Fibroblast of skin of right biceps (primary cell): ENCODE results near the gene CLDN4.
"Not testable (repeated sequence)": the region's sequence is repeated elsewhere in the genome, so short reads cannot be mapped to it uniquely, and the experiment has no call there.

Source experiments
- DNase-seq: peaks from one replicate; pipeline ENCODE4 v3.0.0-alpha.2; 2013

The CLDN4 gene

DNA sequence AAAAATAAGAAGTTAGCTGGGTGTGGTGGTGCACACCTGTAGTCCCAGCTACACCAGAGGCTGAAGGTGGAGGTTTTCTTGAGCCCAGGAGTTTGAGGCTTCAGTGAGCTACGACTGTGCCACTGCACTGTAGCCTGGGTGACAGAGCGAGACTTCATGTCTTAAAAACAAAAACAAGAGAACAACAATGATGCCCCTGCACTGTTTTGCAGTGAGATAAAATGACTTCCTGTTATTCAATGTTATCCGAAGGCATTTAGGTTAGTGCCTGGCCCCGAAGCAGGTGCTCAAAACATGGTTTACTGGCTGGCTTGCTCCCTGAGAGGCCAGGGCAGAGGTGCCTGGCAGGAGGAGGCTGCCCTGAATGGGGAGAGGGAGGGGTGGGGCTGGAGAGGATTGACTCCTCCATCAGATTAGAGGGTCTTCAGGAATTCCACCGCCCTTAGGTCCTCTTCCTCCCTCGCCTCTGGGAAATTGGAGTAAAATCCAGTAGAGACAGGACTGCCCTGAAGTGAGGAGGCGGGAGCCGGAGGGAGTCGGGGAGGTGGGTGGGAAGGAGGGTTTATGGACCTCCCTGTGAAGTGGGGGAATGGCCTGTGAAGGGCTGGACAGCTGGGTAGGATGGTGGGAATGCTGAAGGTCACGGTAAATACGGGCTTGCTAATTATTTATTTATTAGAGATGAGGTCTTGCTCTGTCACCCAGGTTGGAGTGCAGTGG is 6.8 kb upstream of the CLDN4 start:
- no peak for DNase-seq

DNA sequence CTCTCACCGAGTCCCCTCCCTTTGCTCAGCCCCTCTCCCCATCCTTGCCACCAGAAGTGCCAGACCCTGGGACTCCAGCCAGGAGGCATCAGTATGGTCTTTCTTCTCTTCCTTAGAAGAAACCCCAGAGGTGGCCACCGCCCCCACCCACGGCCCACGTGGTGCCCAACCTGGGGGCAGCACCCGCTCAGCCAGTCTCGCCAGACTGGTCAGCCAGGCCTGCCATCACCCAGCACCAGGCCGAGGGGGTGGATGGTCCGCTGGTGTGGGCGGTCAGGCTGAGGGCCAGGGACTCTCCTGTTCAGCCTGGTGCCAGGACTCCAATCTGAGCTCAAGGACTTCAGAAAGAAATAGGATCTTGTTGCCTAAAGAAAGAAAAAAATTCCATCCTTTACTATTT is 5.8 kb upstream of the CLDN4 start:
- DNase-seq, result no peak

DNA sequence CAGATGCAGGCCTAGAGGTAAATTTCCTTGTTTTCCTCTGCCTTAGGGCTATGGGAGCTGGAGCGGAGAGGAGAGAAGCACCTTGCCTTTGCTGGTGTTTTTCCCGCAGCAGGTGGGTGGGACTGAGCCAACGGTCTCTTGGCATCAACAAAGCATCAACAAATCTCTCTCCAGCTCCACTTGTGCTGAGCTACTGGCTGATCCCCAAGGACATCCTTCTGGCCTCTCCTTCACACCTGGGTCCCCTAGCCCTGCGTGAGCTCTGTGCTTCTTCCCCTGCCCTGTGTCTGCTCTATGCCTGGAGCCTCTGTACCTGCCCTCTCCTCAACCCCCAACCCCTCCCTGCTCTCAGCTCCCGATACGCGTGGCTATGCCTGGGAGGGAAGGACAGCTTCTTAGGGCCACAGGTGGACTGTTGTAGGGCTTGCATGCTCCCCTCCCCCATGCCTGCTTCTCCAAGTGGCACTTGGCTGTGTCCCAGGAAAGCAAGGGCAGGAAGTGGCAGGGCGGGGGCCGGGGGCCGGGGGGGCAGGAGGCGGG is 3.2 kb upstream of the CLDN4 start:
- no peak for DNase-seq

GRCh38 chr7:73828107-73828803 is 2.5 kb upstream of the CLDN4 start:
- peak; percentile 53 for DNase-seq

- no peak for DNase-seq
These were observed 1.8 kb upstream of the CLDN4 start for GRCh38 chr7:73828972-73829371.

DNA sequence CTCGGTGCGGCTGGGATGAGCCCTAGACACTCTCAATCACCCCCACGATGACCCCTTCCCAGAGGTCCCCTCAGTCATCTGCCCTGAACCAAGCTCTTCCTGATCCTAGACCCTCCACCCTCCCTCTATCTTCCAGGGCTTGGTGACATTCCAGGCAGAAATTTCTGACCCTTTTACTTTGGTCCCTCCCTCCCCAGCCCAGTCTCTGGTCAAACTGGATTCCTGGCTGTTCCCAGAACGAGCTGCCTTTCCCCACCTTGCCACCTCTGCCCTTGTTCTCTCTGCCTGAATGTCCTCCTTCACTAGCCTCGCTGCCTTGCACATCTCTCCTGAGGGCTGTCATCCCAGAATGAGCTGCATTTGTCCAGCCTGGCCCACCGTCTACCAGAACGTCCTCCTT is 1.3 kb upstream of the CLDN4 start:
- no peak for DNase-seq

DNA sequence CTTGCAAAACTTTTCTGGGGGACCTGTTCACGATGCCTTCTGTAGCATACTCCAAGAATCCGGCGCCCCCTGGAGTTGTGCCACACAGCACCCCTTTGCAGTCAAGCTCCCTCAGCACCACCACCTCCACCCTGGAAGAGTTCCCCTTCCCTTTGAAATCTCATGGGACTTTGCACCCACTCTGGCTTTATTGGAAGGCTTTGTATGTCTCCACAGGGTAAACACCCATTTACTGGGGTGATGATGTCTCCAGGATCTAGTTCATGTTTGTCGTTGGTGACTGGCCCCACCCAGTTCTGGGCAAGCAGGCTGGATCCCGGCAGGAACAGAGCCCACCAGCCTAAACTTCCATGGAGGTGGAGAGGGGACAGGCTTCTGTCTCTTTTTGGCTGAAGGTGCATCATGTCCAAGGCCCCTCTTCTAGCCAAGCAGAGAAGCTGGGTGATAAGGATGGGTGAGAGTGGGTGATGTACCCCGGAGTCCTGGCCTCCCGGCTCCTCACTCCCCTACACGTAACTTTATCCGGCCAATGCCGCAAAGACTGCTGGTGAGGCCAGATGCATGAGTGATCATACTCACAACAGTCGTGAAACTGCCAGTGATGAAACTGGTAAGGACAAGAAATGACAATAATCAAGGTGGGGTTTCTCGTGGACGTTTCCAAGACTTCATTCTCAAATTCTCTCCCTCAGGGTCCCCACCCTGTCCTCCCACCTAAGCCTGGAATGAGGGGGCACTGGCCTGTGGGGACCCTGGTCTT is 695 bp upstream of the CLDN4 start:
- no peak for DNase-seq

- DNase-seq, result no peak
These were observed 713 bp downstream of the CLDN4 start for GRCh38 chr7:73831584-73831833.

- no peak for DNase-seq
These were observed 1.2 kb downstream of the CLDN4 start for GRCh38 chr7:73831834-73832651.

DNA sequence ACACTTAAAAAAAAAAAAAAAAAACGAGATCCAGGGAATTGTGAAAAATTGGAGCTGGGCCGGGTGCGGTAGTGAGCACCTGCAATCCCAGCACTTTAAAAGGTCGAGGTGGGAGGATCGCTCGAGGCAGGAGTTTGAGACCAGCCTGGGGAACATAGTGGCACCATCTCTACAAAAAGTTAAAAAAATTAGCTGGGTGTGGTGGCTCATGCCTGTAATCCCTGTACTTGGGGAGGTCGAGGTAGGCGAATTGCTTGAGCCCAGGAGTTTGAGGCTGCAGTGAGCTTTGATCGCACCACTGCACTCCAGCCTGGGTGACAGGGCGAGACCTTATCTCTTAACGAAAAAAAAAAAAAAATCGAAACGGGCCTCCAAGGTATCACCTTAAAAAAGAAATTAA is 2.0 kb downstream of the CLDN4 start:
- no peak for DNase-seq

DNA sequence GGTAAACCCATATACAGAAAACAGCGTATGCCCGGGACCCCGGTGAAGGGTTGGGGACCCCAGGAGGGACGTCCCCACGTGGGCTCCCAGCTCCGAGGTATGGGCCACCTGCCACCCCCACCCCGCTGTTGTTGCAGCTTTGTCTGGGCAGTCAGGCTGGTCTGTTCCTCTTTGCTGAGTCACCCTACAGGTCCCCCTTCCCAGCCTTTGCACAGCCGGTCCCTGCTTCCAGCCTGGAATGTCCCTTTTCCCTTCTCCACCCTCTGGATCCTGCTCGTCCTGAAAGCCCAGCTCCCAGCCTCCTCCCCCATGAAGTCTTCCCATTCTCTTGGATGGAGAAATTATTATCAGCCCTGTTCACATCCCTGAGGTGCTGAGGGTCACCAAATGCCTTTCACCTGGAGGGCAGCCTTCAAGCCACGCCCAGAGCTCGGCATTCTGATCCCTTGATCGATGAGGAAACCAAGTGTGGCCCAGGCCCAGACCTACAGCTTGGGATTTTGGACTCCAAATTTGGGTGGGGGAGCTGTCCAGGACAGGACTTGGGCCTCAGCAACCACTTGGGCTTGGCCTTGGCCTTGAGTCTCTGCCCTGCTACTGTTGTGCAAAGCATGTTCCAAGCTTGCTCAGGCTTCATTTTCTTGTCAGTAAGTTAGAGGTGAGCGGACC is 2.6 kb downstream of the CLDN4 start:
- no peak for DNase-seq

DNA sequence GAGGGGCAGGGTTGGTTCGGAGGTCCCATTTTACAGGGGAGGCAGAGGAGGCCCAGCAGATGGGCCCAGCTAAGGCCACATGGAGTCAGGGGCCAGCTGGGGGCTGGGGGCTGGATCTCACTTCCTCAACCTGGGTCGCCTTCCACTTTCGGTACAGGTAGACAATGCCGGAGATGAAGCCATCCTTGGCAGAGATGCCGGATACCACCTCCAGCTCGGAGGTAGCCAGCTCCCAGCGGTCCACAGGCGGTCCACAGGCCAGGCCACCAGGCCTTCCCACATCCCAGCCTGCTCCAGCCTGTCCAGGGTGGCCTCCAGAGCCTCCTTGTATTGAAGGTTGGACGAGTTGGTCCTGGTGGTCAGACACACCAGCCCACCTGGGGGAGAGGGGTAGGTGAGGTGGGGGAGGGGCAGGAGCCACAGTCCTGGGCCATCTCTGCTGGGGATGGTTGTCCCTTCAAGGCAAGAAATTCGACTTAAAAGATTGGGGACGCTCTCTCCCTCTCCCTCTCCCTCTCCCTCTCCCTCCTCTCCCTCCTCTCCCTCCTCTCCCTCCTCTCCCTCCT is 3.9 kb downstream of the CLDN4 start:
- no peak for DNase-seq

DNA sequence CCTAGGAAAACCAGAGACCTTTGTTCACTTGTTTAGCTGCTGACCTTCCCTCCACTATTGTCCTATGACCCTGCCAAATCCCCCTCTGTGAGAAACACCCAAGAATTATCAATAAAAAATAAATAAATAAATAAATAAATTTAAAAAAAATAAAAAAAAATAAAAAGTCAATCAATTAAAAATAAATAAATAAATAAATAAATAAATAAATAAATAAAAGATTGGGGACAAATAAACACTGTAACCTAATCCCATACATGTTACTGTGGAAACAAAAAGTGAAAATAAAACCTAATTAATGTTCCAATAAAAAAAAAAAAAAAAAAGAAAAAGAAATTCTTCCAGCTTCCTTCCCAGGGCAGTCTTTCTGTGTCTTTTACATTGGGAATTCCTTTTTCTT is 6.4 kb downstream of the CLDN4 start:
- DNase-seq, result not testable (repeated sequence)

GRCh38 chr7:73838642-73839041 is 7.8 kb downstream of the CLDN4 start:
- no peak for DNase-seq

DNA sequence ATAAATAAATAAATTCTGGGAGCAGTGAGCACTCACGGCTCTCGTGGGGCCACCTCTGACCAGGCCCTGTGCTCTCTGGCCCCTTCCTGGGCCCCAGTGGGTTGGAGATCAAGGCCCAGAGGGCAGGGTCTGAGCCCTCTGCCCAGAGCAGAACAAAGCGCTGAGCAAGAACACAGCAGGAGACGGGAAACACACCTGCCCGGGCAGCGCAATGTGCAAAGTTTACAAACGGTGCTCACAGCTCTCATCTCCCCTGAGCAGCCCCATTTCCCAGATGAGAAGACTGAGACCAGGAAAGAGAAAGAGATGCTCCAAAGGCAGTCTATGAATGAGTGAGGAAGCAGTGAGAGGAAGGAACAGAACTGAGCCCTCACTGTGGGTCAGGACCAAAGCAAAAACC is 8.5 kb downstream of the CLDN4 start:
- DNase-seq, result no peak

- no peak for DNase-seq
These were observed 9.2 kb downstream of the CLDN4 start for GRCh38 chr7:73839743-73840714.

GRCh38 chr7:73840715-73841379 is 10.1 kb downstream of the CLDN4 start:
- no peak for DNase-seq

GRCh38 chr7:73841689-73842066 is 10.9 kb downstream of the CLDN4 start:
- DNase-seq, result no peak

DNA sequence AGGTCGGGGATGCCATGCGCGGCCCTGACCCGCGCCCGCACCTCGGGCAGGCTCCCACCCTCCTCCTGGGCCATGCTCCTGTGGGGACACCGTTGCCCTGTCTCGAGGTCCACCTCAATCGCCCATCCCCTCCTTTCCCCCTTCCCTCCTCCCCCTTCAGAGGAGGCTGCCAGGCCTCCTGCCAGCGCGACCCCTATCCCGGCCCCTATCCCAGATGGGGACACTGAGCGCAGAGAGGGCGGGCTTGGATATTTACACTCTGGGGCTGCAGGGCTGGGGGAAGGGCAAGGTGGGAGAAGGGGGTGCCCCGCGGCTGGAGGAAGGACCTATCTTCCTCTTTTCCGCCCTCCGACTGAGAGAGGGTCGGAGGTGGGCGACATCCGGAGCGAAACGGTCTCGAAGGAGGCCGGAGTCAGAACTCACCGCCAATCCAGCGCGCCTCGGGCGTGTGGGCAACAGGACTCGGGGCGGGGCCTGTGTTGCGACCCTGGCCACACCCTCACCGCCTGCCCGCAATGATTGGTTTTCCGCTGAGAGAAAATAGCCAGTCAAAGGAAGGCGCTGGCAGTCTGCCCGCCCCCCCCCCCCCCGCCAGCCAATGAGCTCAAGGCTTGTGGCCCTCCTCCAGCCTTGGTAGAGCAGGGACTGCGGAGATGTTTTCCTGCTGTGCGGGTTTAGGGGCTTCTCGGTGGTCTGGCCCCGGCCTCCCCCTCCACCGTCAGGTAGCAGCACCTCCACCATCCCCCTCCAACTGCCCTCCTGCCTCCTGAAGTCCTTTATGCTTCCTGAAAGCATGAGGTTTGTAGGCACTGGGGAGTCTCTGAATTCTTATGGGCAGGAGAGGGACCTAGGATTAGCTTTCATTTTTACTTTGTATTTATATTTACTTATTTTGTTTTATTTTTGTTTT is 11.5 kb downstream of the CLDN4 start, which contains the start of gene METTL27:
METTL27 (minus strand) TSS at position 450 of the 910 bp plus-strand sequence; CDS start at position 74, 376 bp downstream.
- DNase-seq, result peak; percentile 94
